Type B pancreatic cell (in vitro differentiated cells): ENCODE results near the gene TP53I3. TPM values are rescaled to one million over a fixed set of nuclear protein-coding genes. Genes with fewer than 3 reads are reported as not detected.
"Not testable (repeated sequence)": the region's sequence is repeated elsewhere in the genome, so short reads cannot be mapped to it uniquely, and the experiment has no call there.

Experiments
- DNase-seq: peaks from one replicate; pipeline ENCODE4 v3.0.0; 2021; ENCODE audit warnings: mixed read lengths; ENCODE audit not compliant: unreplicated experiment; ENCODE audit errors: extremely low spot score
- H3K27ac Mint-ChIP-seq: 2 replicates; pipeline ENCODE4 v1.8.0; 2021; ENCODE audit warnings: mild to moderate bottlenecking, mixed read lengths
- H3K27me3 Mint-ChIP-seq: 2 replicates; pipeline ENCODE4 v1.8.0; 2021; ENCODE audit warnings: mixed read lengths
- H3K36me3 Mint-ChIP-seq: 2 replicates; pipeline ENCODE4 v1.8.0; 2021; ENCODE audit warnings: mixed read lengths
- H3K4me1 Mint-ChIP-seq: one replicate; pipeline ENCODE4 v1.8.0; 2021; ENCODE audit warnings: mixed read lengths; ENCODE audit not compliant: unreplicated experiment
- H3K4me3 Mint-ChIP-seq: 2 replicates; pipeline ENCODE4 v1.8.0; 2021; ENCODE audit warnings: mild to moderate bottlenecking, mixed read lengths
- H3K9me3 Mint-ChIP-seq: 2 replicates; pipeline ENCODE4 v1.8.0; 2021; ENCODE audit warnings: mixed read lengths
- total RNA-seq: library from RNA; stranded (reverse); gene quantifications from 2 replicates; pipeline ENCODE4 v1.2.1, GENCODE V29; 2021; ENCODE audit warnings: low replicate concordance
- TF ChIP-seq, protein P1 (sequence below): fragments of 200-600 bp; sonication (generic); conservative IDR thresholded peaks from 2 replicates; pipeline ENCODE4 v1.5.0; 2021; ENCODE audit warnings: antibody characterized with exemption, mild to moderate bottlenecking

Gene TP53I3
- total RNA-seq, 1 donor from 2014 or later: 74.0 TPM

GRCh38 chr2:24104906-24105305 lies 20.3 kb upstream of the TP53I3 start:
- DNase-seq: no peak
- Mint-ChIP-seq H3K36me3 (peaks cover 6% of the 10 kb centered on the region), H3K4me1 (no peaks in the 10 kb centered on the region), H3K27ac (no peak overlapping the region), H3K9me3 (peaks cover 11% of the 10 kb centered on the region), H3K4me3 (no peak overlapping the region), H3K27me3 (no peaks in the 10 kb centered on the region)
- TF ChIP-seq, protein P1, sequence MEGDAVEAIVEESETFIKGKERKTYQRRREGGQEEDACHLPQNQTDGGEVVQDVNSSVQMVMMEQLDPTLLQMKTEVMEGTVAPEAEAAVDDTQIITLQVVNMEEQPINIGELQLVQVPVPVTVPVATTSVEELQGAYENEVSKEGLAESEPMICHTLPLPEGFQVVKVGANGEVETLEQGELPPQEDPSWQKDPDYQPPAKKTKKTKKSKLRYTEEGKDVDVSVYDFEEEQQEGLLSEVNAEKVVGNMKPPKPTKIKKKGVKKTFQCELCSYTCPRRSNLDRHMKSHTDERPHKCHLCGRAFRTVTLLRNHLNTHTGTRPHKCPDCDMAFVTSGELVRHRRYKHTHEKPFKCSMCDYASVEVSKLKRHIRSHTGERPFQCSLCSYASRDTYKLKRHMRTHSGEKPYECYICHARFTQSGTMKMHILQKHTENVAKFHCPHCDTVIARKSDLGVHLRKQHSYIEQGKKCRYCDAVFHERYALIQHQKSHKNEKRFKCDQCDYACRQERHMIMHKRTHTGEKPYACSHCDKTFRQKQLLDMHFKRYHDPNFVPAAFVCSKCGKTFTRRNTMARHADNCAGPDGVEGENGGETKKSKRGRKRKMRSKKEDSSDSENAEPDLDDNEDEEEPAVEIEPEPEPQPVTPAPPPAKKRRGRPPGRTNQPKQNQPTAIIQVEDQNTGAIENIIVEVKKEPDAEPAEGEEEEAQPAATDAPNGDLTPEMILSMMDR: no peak

- peaks cover 9% of the 10 kb centered on the region for H3K9me3 Mint-ChIP-seq
- H3K4me1 Mint-ChIP-seq: no peaks in the 10 kb centered on the region
- H3K27ac Mint-ChIP-seq: no peak overlapping the region
- TF ChIP-seq, protein P1: no peak
- no peak overlapping the region for H3K4me3 Mint-ChIP-seq
- no peaks in the 10 kb centered on the region for H3K27me3 Mint-ChIP-seq
- DNase-seq: no peak
- peaks cover 6% of the 10 kb centered on the region for H3K36me3 Mint-ChIP-seq
Observed at GRCh38 chr2:24104110-24104650, 19.5 kb upstream of the TP53I3 start.

DNA sequence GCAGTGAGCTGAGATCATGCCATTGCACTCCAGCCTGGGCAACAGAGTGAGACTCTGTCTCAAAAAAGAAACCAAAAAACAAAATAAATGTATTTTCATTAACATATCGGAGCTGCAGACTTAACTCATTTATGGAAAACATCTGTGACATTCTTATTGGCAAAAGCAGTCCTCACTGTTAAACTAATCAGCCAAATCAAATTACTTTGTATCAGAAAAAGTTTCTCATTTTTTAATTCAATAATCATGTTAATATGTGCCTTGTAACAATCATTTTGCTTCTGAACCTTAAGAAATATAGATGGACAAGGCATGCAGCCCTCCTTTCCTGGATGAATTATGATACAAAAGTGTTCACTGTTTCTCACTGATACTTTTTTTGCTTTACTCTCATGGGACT lies 18.0 kb upstream of the TP53I3 start:
- Mint-ChIP-seq H3K4me1 (no peaks in the 10 kb centered on the region), H3K27ac (no peak overlapping the region), H3K9me3 (peaks cover 2% of the 10 kb centered on the region), H3K27me3 (no peaks in the 10 kb centered on the region), H3K36me3 (peaks cover 6% of the 10 kb centered on the region), H3K4me3 (no peak overlapping the region)
- TF ChIP-seq, protein P1: no peak
- DNase-seq: no peak

- Mint-ChIP-seq H3K9me3 (no peaks in the 10 kb centered on the region), H3K27me3 (no peaks in the 10 kb centered on the region), H3K36me3 (peaks cover 6% of the 10 kb centered on the region)
Observed at GRCh38 chr2:24101992-24102391, 17.4 kb upstream of the TP53I3 start.

DNA sequence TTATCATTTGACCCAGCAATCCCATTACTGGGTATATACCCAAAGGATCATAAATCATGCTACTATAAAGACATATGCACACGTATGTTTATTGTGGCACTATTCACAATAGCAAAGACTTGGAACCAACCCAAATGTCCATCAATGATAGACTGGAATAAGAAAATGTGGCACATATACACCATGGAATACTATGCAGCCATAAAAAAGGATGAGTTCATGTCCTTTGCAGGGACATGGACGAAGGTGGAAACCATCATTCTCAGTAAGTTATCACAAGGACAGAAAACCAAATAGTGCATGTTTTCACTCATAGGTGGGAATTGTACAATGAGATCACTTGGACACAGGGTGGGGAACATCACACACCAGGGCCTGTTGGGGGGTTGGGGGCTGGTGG lies 16.1 kb upstream of the TP53I3 start:
- H3K36me3 Mint-ChIP-seq, H3K4me1 Mint-ChIP-seq, H3K27me3 Mint-ChIP-seq, DNase-seq, H3K9me3 Mint-ChIP-seq, H3K4me3 Mint-ChIP-seq, H3K27ac Mint-ChIP-seq: not testable (repeated sequence)

More at GRCh38 chr2:24101992-24102391, 17.4 kb upstream of the TP53I3 start:
- no peaks in the 10 kb centered on the region for H3K4me1 Mint-ChIP-seq
- H3K27ac Mint-ChIP-seq: no peak overlapping the region
- TF ChIP-seq, protein P1: no peak
- H3K4me3 Mint-ChIP-seq: no peak overlapping the region
- no peak for DNase-seq

GRCh38 chr2:24095171-24095677 lies 10.6 kb upstream of the TP53I3 start:
- not testable (repeated sequence) for H3K27ac Mint-ChIP-seq, DNase-seq, H3K36me3 Mint-ChIP-seq

GRCh38 chr2:24093270-24093669 lies 8.6 kb upstream of the TP53I3 start:
- not testable (repeated sequence) for H3K36me3 Mint-ChIP-seq, DNase-seq, H3K27ac Mint-ChIP-seq, H3K4me3 Mint-ChIP-seq, H3K4me1 Mint-ChIP-seq, H3K27me3 Mint-ChIP-seq, H3K9me3 Mint-ChIP-seq

More at GRCh38 chr2:24095171-24095677, 10.6 kb upstream of the TP53I3 start:
- H3K4me3 Mint-ChIP-seq, H3K4me1 Mint-ChIP-seq, H3K27me3 Mint-ChIP-seq, H3K9me3 Mint-ChIP-seq: not testable (repeated sequence)
